Limb (tissue), 2 donors: ENCODE measurements around the gene DOCK10.
"Not testable (repeated sequence)": the region's sequence is repeated elsewhere in the genome, so short reads cannot be mapped to it uniquely, and the experiment has no call there.

ENCODE experiments used
- DNase-seq, 2 donors: peaks; one replicate each; pipeline ENCODE4 v3.0.0-alpha.2; 2016; ENCODE audit errors: extremely low spot score in 2 of 2

DOCK10 gene

GRCh38 chr2:224922142-224922727, 120.0 kb downstream of the DOCK10 start:
- no peak for DNase-seq

GRCh38 chr2:224919472-224920110, 122.7 kb downstream of the DOCK10 start:
- no peak for DNase-seq

- DNase-seq = no peak
Observed at GRCh38 chr2:224918626-224919471, 123.4 kb downstream of the DOCK10 start.

- DNase-seq = not testable (repeated sequence)
Observed at GRCh38 chr2:224917246-224917645, 125.0 kb downstream of the DOCK10 start.

GRCh38 chr2:224915136-224915535, 127.1 kb downstream of the DOCK10 start:
- DNase-seq = no peak

- DNase-seq = no peak
Observed at GRCh38 chr2:224910574-224910925, 131.7 kb downstream of the DOCK10 start.

GRCh38 chr2:224909885-224910573, 132.2 kb downstream of the DOCK10 start:
- peak; percentile 42 to 46 for DNase-seq

GRCh38 chr2:224908818-224909217, 133.4 kb downstream of the DOCK10 start:
- no peak for DNase-seq

- DNase-seq = no peak
Observed at GRCh38 chr2:224904381-224904780, 137.9 kb downstream of the DOCK10 start.

GRCh38 chr2:224903621-224904020, 138.6 kb downstream of the DOCK10 start:
- DNase-seq = no peak

- no peak for DNase-seq
Observed at GRCh38 chr2:224901121-224901676, 141.1 kb downstream of the DOCK10 start.

- DNase-seq = no peak
Observed at GRCh38 chr2:224895377-224895776, 146.9 kb downstream of the DOCK10 start.

- DNase-seq = no peak
Observed at GRCh38 chr2:224894356-224894755, 147.9 kb downstream of the DOCK10 start.

GRCh38 chr2:224893848-224894247, 148.4 kb downstream of the DOCK10 start:
- no peak for DNase-seq

GRCh38 chr2:224892574-224893204, 149.6 kb downstream of the DOCK10 start:
- DNase-seq = no peak

- DNase-seq = no peak
Observed at GRCh38 chr2:224890372-224890771, 151.9 kb downstream of the DOCK10 start.

GRCh38 chr2:224887141-224887540, 155.1 kb downstream of the DOCK10 start:
- DNase-seq = no peak

GRCh38 chr2:224885836-224886547, 156.3 kb downstream of the DOCK10 start:
- DNase-seq = no peak

GRCh38 chr2:224885291-224885690, 157.0 kb downstream of the DOCK10 start:
- DNase-seq = no peak

GRCh38 chr2:224884188-224884587, 158.1 kb downstream of the DOCK10 start:
- no peak for DNase-seq

GRCh38 chr2:224883700-224884099, 158.6 kb downstream of the DOCK10 start:
- no peak for DNase-seq
